GM19238 (cell line): Measurements from ENCODE around the gene FRMD4A.
"Not testable (repeated sequence)": the region's sequence is repeated elsewhere in the genome, so short reads cannot be mapped to it uniquely, and the experiment has no call there.

Experiments used
- DNase-seq: peaks from one replicate; pipeline ENCODE4 v3.0.0; 2011; ENCODE audit warnings: low spot score; ENCODE audit not compliant: insufficient read length

FRMD4A gene

GRCh38 chr10:14111208-14111607, 219.5 kb downstream of the FRMD4A start:
- no peak for DNase-seq

- no peak for DNase-seq
Observed at GRCh38 chr10:14106828-14107227, 223.9 kb downstream of the FRMD4A start.

GRCh38 chr10:14102056-14102455, 228.7 kb downstream of the FRMD4A start:
- no peak for DNase-seq

- no peak for DNase-seq
Observed at GRCh38 chr10:14099885-14100284, 230.8 kb downstream of the FRMD4A start.

GRCh38 chr10:14093730-14094484, 236.8 kb downstream of the FRMD4A start:
- no peak for DNase-seq

- DNase-seq: no peak
Observed at GRCh38 chr10:14092799-14093198, 237.9 kb downstream of the FRMD4A start.

- DNase-seq: no peak
Observed at GRCh38 chr10:14089556-14090292, 241.0 kb downstream of the FRMD4A start.

- no peak for DNase-seq
Observed at GRCh38 chr10:14087566-14087965, 243.2 kb downstream of the FRMD4A start.

- DNase-seq: no peak
Observed at GRCh38 chr10:14086596-14086995, 244.1 kb downstream of the FRMD4A start.

- DNase-seq: no peak
Observed at GRCh38 chr10:14084875-14085274, 245.8 kb downstream of the FRMD4A start.

GRCh38 chr10:14080795-14081194, 249.9 kb downstream of the FRMD4A start:
- DNase-seq: no peak

GRCh38 chr10:14077430-14077829, 253.3 kb downstream of the FRMD4A start:
- no peak for DNase-seq

GRCh38 chr10:14074062-14074884, 256.5 kb downstream of the FRMD4A start:
- no peak for DNase-seq

- no peak for DNase-seq
Observed at GRCh38 chr10:14072541-14072940, 258.2 kb downstream of the FRMD4A start.

GRCh38 chr10:14071956-14072355, 258.8 kb downstream of the FRMD4A start:
- DNase-seq: no peak

- no peak for DNase-seq
Observed at GRCh38 chr10:14068601-14069250, 262.0 kb downstream of the FRMD4A start.

GRCh38 chr10:14067638-14068037, 263.1 kb downstream of the FRMD4A start:
- DNase-seq: not testable (repeated sequence)

- DNase-seq: no peak
Observed at GRCh38 chr10:14066106-14066505, 264.6 kb downstream of the FRMD4A start.

GRCh38 chr10:14063531-14064285, 267.0 kb downstream of the FRMD4A start:
- DNase-seq: no peak

- no peak for DNase-seq
Observed at GRCh38 chr10:14062528-14063260, 268.0 kb downstream of the FRMD4A start.
